ENCODE data around the gene NID1.
A peak's percentile ranks its signal among the peaks of the same experiment; 100 is the strongest.
"Not testable (repeated sequence)": the region's sequence is repeated elsewhere in the genome, so short reads cannot be mapped to it uniquely, and the experiment has no call there.

Gene NID1

GRCh38 chr1:236023926-236024565, 40.8 kb downstream of the NID1 start:
- DNase-seq, result no peak

- DNase-seq, result no peak
Measured at GRCh38 chr1:236021424-236022135, 43.3 kb downstream of the NID1 start.

GRCh38 chr1:236020359-236021219, 44.3 kb downstream of the NID1 start:
- no peak for DNase-seq

- no peak for DNase-seq
Measured at GRCh38 chr1:236018885-236019453, 45.9 kb downstream of the NID1 start.

GRCh38 chr1:236016782-236017400, 48.0 kb downstream of the NID1 start:
- no peak for DNase-seq

- DNase-seq, result no peak
Measured at GRCh38 chr1:236016083-236016482, 48.8 kb downstream of the NID1 start.

GRCh38 chr1:236015539-236015938, 49.4 kb downstream of the NID1 start:
- DNase-seq, result no peak

- no peak for DNase-seq
Measured at GRCh38 chr1:236013330-236013729, 51.6 kb downstream of the NID1 start.

GRCh38 chr1:236011641-236012040, 53.2 kb downstream of the NID1 start:
- DNase-seq, result no peak

GRCh38 chr1:236010443-236010842, 54.4 kb downstream of the NID1 start:
- DNase-seq, result no peak

GRCh38 chr1:236009857-236010256, 55.0 kb downstream of the NID1 start:
- no peak for DNase-seq

- no peak for DNase-seq
Measured at GRCh38 chr1:236009191-236009590, 55.7 kb downstream of the NID1 start.

- no peak for DNase-seq
Measured at GRCh38 chr1:236007781-236008180, 57.1 kb downstream of the NID1 start.

GRCh38 chr1:236003058-236003457, 61.8 kb downstream of the NID1 start:
- not testable (repeated sequence) for DNase-seq

GRCh38 chr1:236002572-236002971, 62.3 kb downstream of the NID1 start:
- DNase-seq, result no peak

GRCh38 chr1:236002025-236002390, 62.9 kb downstream of the NID1 start:
- no peak for DNase-seq

GRCh38 chr1:236000781-236001180, 64.1 kb downstream of the NID1 start:
- DNase-seq, result no peak

GRCh38 chr1:235999259-235999925, 65.5 kb downstream of the NID1 start:
- peak; percentile 83 for DNase-seq

- peak; percentile 70 for DNase-seq
Measured at GRCh38 chr1:235998812-235999211, 66.1 kb downstream of the NID1 start.

GRCh38 chr1:235997931-235998330, 67.0 kb downstream of the NID1 start:
- no peak for DNase-seq

GRCh38 chr1:235997049-235997448, 67.8 kb downstream of the NID1 start:
- DNase-seq, result no peak

GRCh38 chr1:235996048-235996785, 68.7 kb downstream of the NID1 start:
- no peak for DNase-seq

Data from activated CD8-positive, alpha-beta memory T cell treated with anti-CD3 and anti-CD28 coated beads for 24 hours (primary cell).